BJ (cell line): ENCODE measurements around the gene SUCLA2. TPM values are rescaled to one million over a fixed set of nuclear protein-coding genes. Genes with fewer than 3 reads are reported as not detected.
A peak's percentile ranks its signal among the peaks of the same experiment; 100 is the strongest.

Experiments used
- CTCF ChIA-PET: fragments of 350-600 bp; formaldehyde crosslinking; extraction: SDS; loops from one replicate; lab custom pipeline; 2021; ENCODE audit warnings: antibody characterized with exemption, inconsistent platforms; lab: Yijun Ruan, JAX
- POLR2A ChIA-PET: fragments of 300-600 bp; sonication (Branson Sonifier 250); formaldehyde crosslinking; extraction: SDS; loops from one replicate; lab custom pipeline; 2021; ENCODE audit warnings: antibody characterized with exemption; lab: Charles Lee
- DNase-seq: peaks from one replicate; pipeline ENCODE4 v3.0.0-alpha.2; 2011; ENCODE audit warnings: low read depth
- H3K27me3 ChIP-seq: 2 replicates; pipeline ENCODE4 v1.6.0; 2011; ENCODE audit warnings: low read length; ENCODE audit not compliant: control insufficient read depth, insufficient read depth
- H3K36me3 ChIP-seq: 2 replicates; pipeline ENCODE4 v1.5.1; 2011; ENCODE audit warnings: low read length; ENCODE audit not compliant: control insufficient read depth, insufficient read depth
- H3K4me3 ChIP-seq: 2 replicates; pipeline ENCODE4 v1.5.1; 2011; ENCODE audit warnings: low read depth, mild to moderate bottlenecking, control low read depth, low read length
- polyA minus RNA-seq: library from RNA; depleted of rRNA, polyadenylated mRNA; stranded (reverse); fragments of >200 nt; gene quantifications from 2 replicates; pipeline ENCODE4 v1.2.3, GENCODE V29; 2011; rRNA and poly(A)+ RNA removed
- polyA plus RNA-seq: library from polyadenylated mRNA; depleted of rRNA; stranded (reverse); fragments of >200 nt; gene quantifications from 2 replicates; pipeline ENCODE4 v1.2.3, GENCODE V29; 2011; rRNA removed
- TF ChIP-seq, protein P1 (sequence below): IDR thresholded peaks from 2 replicates; pipeline ENCODE4 v1.5.1; 2011; ENCODE audit warnings: low read depth, mild to moderate bottlenecking, control low read depth, inconsistent platforms, low read length, moderate library complexity; ENCODE audit not compliant: insufficient read depth

The SUCLA2 gene
- polyA plus RNA-seq (19.1 and 38.1 TPM in 2 replicates), polyA minus RNA-seq (7.7 and 11.9 TPM in 2 replicates)

DNA sequence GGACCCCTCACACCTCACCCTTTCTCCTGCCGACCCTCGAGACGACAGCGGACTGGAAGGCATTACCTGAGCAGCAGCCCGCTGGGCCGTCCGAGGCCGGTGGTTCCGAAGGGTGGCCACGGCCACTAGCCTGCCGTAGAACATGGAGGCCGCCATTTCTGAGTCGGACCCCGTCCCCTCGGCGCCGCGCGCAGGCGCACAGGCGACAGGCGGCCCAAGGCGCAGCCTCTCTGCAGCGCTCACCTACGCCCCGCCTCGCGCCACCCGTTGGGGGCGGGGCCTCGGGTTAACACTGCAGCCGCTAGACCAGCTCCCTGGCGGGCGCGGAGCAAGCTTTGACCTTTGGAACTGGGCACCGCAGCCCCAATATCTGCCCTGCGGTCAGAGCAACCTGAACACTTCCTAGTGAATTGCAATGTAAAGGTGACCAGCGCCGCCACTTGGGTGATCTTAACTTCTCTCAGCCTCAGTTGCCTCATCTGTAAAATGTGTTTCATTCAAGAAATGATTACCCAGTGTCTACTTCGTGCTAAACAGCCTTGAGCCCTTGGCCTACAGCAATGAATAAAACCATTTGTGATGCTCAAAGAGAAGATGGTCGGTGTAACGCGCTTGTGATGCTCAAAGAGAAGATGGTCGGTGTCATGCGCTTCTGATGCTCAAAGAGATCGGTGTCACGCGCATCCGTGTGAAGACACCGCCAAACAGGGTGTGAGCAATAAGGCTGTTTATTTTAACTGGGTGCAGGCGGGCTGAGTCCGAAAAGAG is at the start of gene SUCLA2:
Gene SUCLA2 (minus strand): TSS at position 160 of the 768 bp plus-strand sequence. CDS start 4 bp downstream, at position 156.
- ChIA-PET POLR2A (no interaction called here), CTCF (interaction anchor here (0.5 to 1.0 kb wide), 2 partner anchors 37 to 1179 kb away, joined by 3 to 4 read pairs; no protein-coding TSS in a partner anchor)
- TF ChIP-seq, protein P1, sequence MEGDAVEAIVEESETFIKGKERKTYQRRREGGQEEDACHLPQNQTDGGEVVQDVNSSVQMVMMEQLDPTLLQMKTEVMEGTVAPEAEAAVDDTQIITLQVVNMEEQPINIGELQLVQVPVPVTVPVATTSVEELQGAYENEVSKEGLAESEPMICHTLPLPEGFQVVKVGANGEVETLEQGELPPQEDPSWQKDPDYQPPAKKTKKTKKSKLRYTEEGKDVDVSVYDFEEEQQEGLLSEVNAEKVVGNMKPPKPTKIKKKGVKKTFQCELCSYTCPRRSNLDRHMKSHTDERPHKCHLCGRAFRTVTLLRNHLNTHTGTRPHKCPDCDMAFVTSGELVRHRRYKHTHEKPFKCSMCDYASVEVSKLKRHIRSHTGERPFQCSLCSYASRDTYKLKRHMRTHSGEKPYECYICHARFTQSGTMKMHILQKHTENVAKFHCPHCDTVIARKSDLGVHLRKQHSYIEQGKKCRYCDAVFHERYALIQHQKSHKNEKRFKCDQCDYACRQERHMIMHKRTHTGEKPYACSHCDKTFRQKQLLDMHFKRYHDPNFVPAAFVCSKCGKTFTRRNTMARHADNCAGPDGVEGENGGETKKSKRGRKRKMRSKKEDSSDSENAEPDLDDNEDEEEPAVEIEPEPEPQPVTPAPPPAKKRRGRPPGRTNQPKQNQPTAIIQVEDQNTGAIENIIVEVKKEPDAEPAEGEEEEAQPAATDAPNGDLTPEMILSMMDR, result no peak
- H3K27me3 ChIP-seq, result no peaks in the 10 kb centered on the region
- peak within 1 kb of the TSS; percentile 73 for H3K4me3 ChIP-seq
- no peak for DNase-seq
- no peaks in the 10 kb centered on the region for H3K36me3 ChIP-seq

DNA sequence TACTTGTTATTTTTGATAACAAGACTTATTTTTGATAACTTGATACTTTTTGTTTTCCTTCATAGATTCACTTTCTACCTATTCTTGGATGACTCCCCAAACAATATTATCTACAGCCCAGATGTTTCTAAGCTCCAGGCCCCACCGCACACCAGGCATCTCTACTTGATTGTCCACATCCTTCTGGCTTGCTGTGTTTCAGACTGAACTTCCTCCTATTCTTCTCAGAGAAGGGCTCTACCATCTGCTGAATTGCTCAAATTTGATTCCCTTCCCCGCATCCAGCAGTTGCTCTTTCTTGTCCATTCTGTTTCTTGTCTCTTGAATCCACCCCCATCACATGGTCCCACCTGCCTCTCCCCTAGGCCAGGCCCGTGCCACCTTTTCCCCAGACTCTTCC is 49.5 kb upstream of the SUCLA2 start:
- Histone ChIP-seq H3K27me3 (no peaks in the 10 kb centered on the region), H3K4me3 (no peak overlapping the region), H3K36me3 (no peaks in the 10 kb centered on the region; the same call in 1 of the 2 replicates)
- TF ChIP-seq, protein P1, result no peak
- DNase-seq, result no peak
- POLR2A ChIA-PET, result no interaction called here
- CTCF ChIA-PET, result interaction anchor here (4.7 kb wide), 1 partner anchor 13 kb away, joined by 38 read pairs; the partner anchor contains the start of gene NUDT15

DNA sequence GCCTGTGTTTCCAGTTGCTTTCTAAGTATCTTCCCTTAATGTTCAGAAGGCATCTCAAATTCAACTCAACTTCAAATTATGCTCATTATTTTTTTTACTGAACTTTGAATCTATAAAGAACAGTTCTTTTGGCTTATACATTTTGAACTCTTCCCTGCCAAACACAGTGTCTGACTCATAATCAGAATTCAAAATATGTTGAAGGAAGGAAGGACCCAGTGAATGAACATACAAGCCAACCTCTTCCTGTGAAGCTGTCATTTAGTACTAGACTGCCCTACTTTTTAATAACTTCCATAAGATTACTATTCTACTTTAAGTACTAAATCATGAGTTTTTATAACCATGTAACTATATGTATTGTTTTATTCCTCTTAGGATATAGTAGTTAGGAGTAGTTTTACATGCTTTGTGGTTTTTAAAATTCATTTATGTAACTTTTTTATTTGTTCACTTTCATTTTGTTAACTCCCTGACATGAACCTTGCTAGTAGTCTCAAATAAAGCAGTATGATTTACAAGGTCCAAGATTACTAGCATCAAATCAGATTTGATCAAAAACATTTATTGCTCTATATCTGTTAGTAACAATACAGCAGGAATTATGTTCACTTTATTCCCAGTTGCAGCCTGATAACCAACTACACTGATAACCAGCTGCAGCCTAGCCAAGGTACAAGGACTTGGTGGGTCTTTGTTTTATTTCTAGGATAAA is 42.9 kb upstream of the SUCLA2 start:
- ChIA-PET POLR2A (interaction anchor here (0.6 to 0.7 kb wide), 2 partner anchors 342 to 1685 kb away, joined by 3 to 4 read pairs; no protein-coding TSS in a partner anchor), CTCF (no interaction called here)
- H3K4me3 ChIP-seq, result no peak overlapping the region
- H3K36me3 ChIP-seq, result no peaks in the 10 kb centered on the region
- peak; percentile 21 for DNase-seq
- TF ChIP-seq, protein P1, result no peak
- H3K27me3 ChIP-seq, result no peaks in the 10 kb centered on the region

DNA sequence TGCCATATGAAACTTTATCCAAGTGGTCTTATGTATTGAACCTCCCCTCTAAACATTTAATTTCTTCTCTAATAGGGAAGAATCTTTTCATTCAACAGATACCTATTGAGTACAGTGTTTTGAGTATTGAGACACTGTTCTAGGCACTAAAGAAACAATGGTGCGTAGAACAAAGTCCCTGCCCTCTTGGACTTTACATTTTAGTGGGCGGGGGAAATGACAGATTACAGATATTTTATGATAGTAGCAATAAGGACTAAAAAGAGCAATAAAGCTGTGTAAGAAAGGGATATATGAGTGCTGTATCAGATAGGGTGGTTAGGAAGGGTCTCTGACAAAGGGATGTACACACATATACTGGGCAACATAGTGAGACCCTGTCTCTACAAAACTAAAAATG is 41.8 kb upstream of the SUCLA2 start:
- DNase-seq, result no peak
- ChIA-PET POLR2A (no interaction called here), CTCF (no interaction called here)
- Histone ChIP-seq H3K36me3 (no peaks in the 10 kb centered on the region), H3K4me3 (no peak overlapping the region), H3K27me3 (no peaks in the 10 kb centered on the region)
- TF ChIP-seq, protein P1, result no peak

DNA sequence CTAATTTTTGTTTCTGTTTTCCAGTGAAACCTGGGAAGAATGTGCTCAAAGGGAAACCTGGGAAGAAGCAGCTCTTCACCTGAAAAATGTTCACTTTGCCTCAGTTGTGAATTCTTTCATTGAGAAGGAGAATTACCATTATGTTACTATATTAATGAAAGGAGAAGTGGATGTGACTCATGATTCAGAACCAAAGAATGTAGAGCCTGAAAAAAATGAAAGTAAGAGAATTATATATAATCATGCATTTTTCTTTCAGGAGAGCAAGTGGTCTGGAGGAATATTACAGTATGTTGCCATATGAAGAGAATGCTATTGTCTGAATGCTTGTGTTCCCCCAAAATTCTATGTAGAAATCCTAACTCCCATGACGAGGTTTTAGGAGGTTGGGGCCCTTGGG is 39.8 kb upstream of the SUCLA2 start:
- TF ChIP-seq, protein P1, result no peak
- Histone ChIP-seq H3K36me3 (peaks cover under 1% of the 10 kb centered on the region; the same call in 1 of the 2 replicates), H3K4me3 (no peak overlapping the region), H3K27me3 (no peaks in the 10 kb centered on the region)
- POLR2A ChIA-PET, result no interaction called here
- CTCF ChIA-PET, result interaction anchor here (1.0 kb wide), 1 partner anchor 728 kb away, joined by 3 read pairs; no protein-coding TSS in a partner anchor
- no peak for DNase-seq
